Sigmoid colon (tissue), 4 donors: ENCODE measurements around the gene MACROD2.

Experiments
- CTCF ChIP-seq, 4 experiments: fragments of 450-650 bp in 3 of 4; fragments of 200-600 bp in 1 of 4; IDR thresholded peaks; one replicate each; pipeline ENCODE4 v1.5.1; 2016 to 2019; ENCODE audit warnings: antibody characterized with exemption in 4 of 4, mild to moderate bottlenecking in 3 of 4, moderate library complexity in 2 of 4
- POLR2A ChIP-seq, 2 donors: fragments of 450-650 bp; IDR thresholded peaks; one replicate each; pipeline ENCODE4 v1.6.1; 2016; ENCODE audit warnings: antibody characterized with exemption in 2 of 2, mild to moderate bottlenecking in 2 of 2, moderate library complexity in 2 of 2
- POLR2AphosphoS5 ChIP-seq, 4 donors: sonication (generic); formaldehyde crosslinking; IDR thresholded peaks; one replicate each; pipeline ENCODE4 v1.6.1; 2017; ENCODE audit warnings: antibody characterized with exemption in 4 of 4

GRCh38 chr20:15033891-15034290 is 1038.6 kb downstream of the MACROD2 start:
- TF ChIP-seq CTCF (IDR thresholded peaks at IDR 0.05) (no peak), POLR2A (IDR thresholded peaks at IDR 0.05) (no peak), POLR2AphosphoS5 (IDR thresholded peaks at IDR 0.05) (no peak)
